ENCODE measurements around the gene PRKCB.
A peak's percentile ranks its signal among the peaks of the same experiment; 100 is the strongest.

Gene PRKCB

GRCh38 chr16:23979441-23979840 lies 143.7 kb downstream of the PRKCB start (continued):
- TF ChIP-seq ZNF837 (tag by site-specific recombination; IDR thresholded peaks at IDR 0.05): no peak
- no peak for TF ChIP-seq ZNF155 (tag by site-specific recombination; IDR thresholded peaks at IDR 0.05)
- TF ChIP-seq ZNF311 (tag by site-specific recombination; IDR thresholded peaks at IDR 0.05; ENCODE audit: borderline replicate concordance): no peak
- TF ChIP-seq SCRT2 (tag by site-specific recombination; IDR thresholded peaks at IDR 0.05): no peak
- no peak for TF ChIP-seq ZNF175 (tag by site-specific recombination; IDR thresholded peaks at IDR 0.05)
- TF ChIP-seq ZNF626 (tag by site-specific recombination; IDR thresholded peaks at IDR 0.05): no peak
- TF ChIP-seq ZFHX2 (tag by site-specific recombination; conservative IDR thresholded peaks at IDR 0.05): peak; percentile 58
- TF ChIP-seq ZNF658 (tag by site-specific recombination; IDR thresholded peaks at IDR 0.05): no peak
- no peak for TF ChIP-seq ZNF324 (tag by site-specific recombination; IDR thresholded peaks at IDR 0.05)

GRCh38 chr16:23979982-23980381 lies 144.2 kb downstream of the PRKCB start:
- no peaks in the 10 kb centered on the region for H3K36me3 ChIP-seq (ENCODE audit: control insufficient read depth in 2 of 2, insufficient read depth in 1 of 2, low read length in 2 of 2)
- no peak overlapping the region for H3K4me3 ChIP-seq (ENCODE audit: low read depth, low read length)
- H3K4me1 ChIP-seq (ENCODE audit: control insufficient read depth, insufficient read depth, low read length): no peaks in the 10 kb centered on the region
- no peak overlapping the region for H3K27ac ChIP-seq (ENCODE audit: extremely low read depth, low read depth, low read length)
- POLR2A ChIA-PET: no interaction called here
- CTCF ChIA-PET: interaction anchor here (1.4 kb wide), 1 partner anchor 30 kb away, joined by 6 read pairs; no protein-coding TSS in a partner anchor
- H3K9me3 ChIP-seq (ENCODE audit: control insufficient read depth, insufficient read depth, low read depth, low read length): no peaks in the 10 kb centered on the region
- TF ChIP-seq ZNF645 (tag by site-specific recombination; IDR thresholded peaks at IDR 0.05) (no peak), RBAK (tag by site-specific recombination; IDR thresholded peaks at IDR 0.05) (no peak), HIC1 (tag by site-specific recombination; IDR thresholded peaks at IDR 0.05) (no peak), ZNF670 (tag by site-specific recombination; IDR thresholded peaks at IDR 0.05; ENCODE audit: low read depth) (no peak), SCRT1 (tag by site-specific recombination; IDR thresholded peaks at IDR 0.05; ENCODE audit: borderline replicate concordance) (no peak), ZNF558 (tag by site-specific recombination; IDR thresholded peaks at IDR 0.05) (no peak), ZNF560 (tag by site-specific recombination; IDR thresholded peaks at IDR 0.05; ENCODE audit: borderline replicate concordance) (no peak), ZNF473 (tag by site-specific recombination; IDR thresholded peaks at IDR 0.05) (no peak), ZNF146 (tag by site-specific recombination; IDR thresholded peaks at IDR 0.05) (no peak), ZNF335 (tag by site-specific recombination; conservative IDR thresholded peaks at IDR 0.05) (no peak), ZNF518A (tag by site-specific recombination; conservative IDR thresholded peaks at IDR 0.05; ENCODE audit: low read depth) (no peak), YY2 (tag by site-specific recombination; IDR thresholded peaks at IDR 0.05) (no peak), ZNF202 (tag by site-specific recombination; IDR thresholded peaks at IDR 0.05; ENCODE audit: borderline replicate concordance) (no peak), KLF7 (tag by site-specific recombination; IDR thresholded peaks at IDR 0.05; ENCODE audit: borderline replicate concordance) (no peak), KLF1 (tag by site-specific recombination; IDR thresholded peaks at IDR 0.05) (no peak), ZXDB (tag by site-specific recombination; IDR thresholded peaks at IDR 0.05) (no peak), ZBTB49 (tag by site-specific recombination; IDR thresholded peaks at IDR 0.05; ENCODE audit: low read depth) (no peak), INSM2 (tag by site-specific recombination; IDR thresholded peaks at IDR 0.05) (no peak)

All from HEK293 (cell line).